ENCODE results near the gene TCF25.

GRCh38 chr16:89843409-89844350 is 29.7 kb upstream of the TCF25 start:
- TF ChIP-seq CTCF (IDR thresholded peaks at IDR 0.05) = no peak
- TF ChIP-seq POLR2A (IDR thresholded peaks at IDR 0.05) = no peak

Data from adrenal gland (tissue), 5 donors.